CD14-positive monocyte (primary cell): ENCODE data around the gene FBXW2. TPM values are rescaled to one million over a fixed set of nuclear protein-coding genes. Genes with fewer than 3 reads are reported as not detected.

Experiments
- DNase-seq, 3 donors: peaks; one replicate each; pipeline ENCODE4 v3.0.0-alpha.2; 2011 to 2022
- H2AFZ ChIP-seq: 2 replicates; pipeline ENCODE4 v1.6.0; 2012; ENCODE audit warnings: mild to moderate bottlenecking, low read depth, low read length, inconsistent platforms; ENCODE audit not compliant: insufficient read depth, poor library complexity, severe bottlenecking
- H3K27ac ChIP-seq, 2 donors: 1 replicate in 1 of 2; 2 replicates in 1 of 2; pipeline ENCODE4 v1.5.1; 2012 to 2013; ENCODE audit warnings: low read length in 2 of 2, control low read depth in 1 of 2, inconsistent platforms in 1 of 2, low read depth in 1 of 2, mild to moderate bottlenecking in 1 of 2
- H3K27me3 ChIP-seq, 2 donors: one replicate each; pipeline versions ENCODE4 v1.6.0 to v1.6.1; 2011 to 2013; ENCODE audit warnings: low read length in 2 of 2; ENCODE audit not compliant: control insufficient read depth in 2 of 2, insufficient read depth in 2 of 2
- H3K36me3 ChIP-seq, 2 donors: replicated peaks in 1 of 2; 1 replicate in 1 of 2; 2 replicates in 1 of 2; pipeline versions ENCODE4 v1.5.1 to v1.6.1; 2012 to 2013; ENCODE audit warnings: low read length in 2 of 2, control low read depth in 1 of 2, inconsistent platforms in 1 of 2, mild to moderate bottlenecking in 1 of 2; ENCODE audit not compliant: insufficient read depth in 2 of 2, control insufficient read depth in 1 of 2
- H3K4me1 ChIP-seq, 2 donors: 1 replicate in 1 of 2; 2 replicates in 1 of 2; pipeline versions ENCODE4 v1.5.1 to v1.6.1; 2012 to 2013; ENCODE audit warnings: low read length in 2 of 2, control low read depth in 1 of 2, inconsistent platforms in 1 of 2, mild to moderate bottlenecking in 1 of 2, moderate library complexity in 1 of 2; ENCODE audit not compliant: insufficient read depth in 2 of 2, control insufficient read depth in 1 of 2
- H3K4me2 ChIP-seq: replicated peaks from 2 replicates; pipeline ENCODE3; 2012; ENCODE audit warnings: low read length, moderate library complexity, mild to moderate bottlenecking; ENCODE audit not compliant: poor library complexity, severe bottlenecking; ENCODE audit errors: extremely low read depth
- H3K4me3 ChIP-seq, 3 experiments: fragments of 200-600 bp in 1 of 3; sonication (generic) in 1 of 3; replicated peaks in 1 of 3; 1 replicate in 2 of 3; 2 replicates in 1 of 3; pipeline ENCODE4 v1.5.1; 2011 to 2013; ENCODE audit warnings: low read length in 3 of 3, mild to moderate bottlenecking in 3 of 3, control low read depth in 2 of 3, low read depth in 2 of 3, inconsistent platforms in 1 of 3, moderate library complexity in 1 of 3
- H3K79me2 ChIP-seq: 2 replicates; pipeline ENCODE4 v1.6.0; 2012; ENCODE audit warnings: mild to moderate bottlenecking, control low read depth, inconsistent platforms, low read length, moderate library complexity; ENCODE audit not compliant: insufficient read depth
- H3K9ac ChIP-seq: 2 replicates; pipeline ENCODE4 v1.6.0; 2017; ENCODE audit warnings: low read length, mild to moderate bottlenecking; ENCODE audit not compliant: insufficient read depth, poor library complexity, severe bottlenecking
- H3K9me3 ChIP-seq, 2 donors: replicated peaks in 1 of 2; 1 replicate in 1 of 2; 2 replicates in 1 of 2; pipeline versions ENCODE4 v1.5.1 to v1.6.1; 2012 to 2013; ENCODE audit warnings: low read length in 2 of 2, control low read depth in 1 of 2; ENCODE audit not compliant: control insufficient read depth in 1 of 2, insufficient read depth in 1 of 2
- H4K20me1 ChIP-seq: 2 replicates; pipeline ENCODE4 v1.6.0; 2012; ENCODE audit warnings: mild to moderate bottlenecking, low read length, control low read depth, moderate library complexity; ENCODE audit not compliant: insufficient read depth
- H3K27ac Mint-ChIP-seq, 7 donors: one replicate each; pipeline ENCODE4 v1.8.0; 2020; ENCODE audit warnings: mild to moderate bottlenecking in 7 of 7, mixed read lengths in 7 of 7, moderate library complexity in 6 of 7, inconsistent platforms in 2 of 7
- H3K27me3 Mint-ChIP-seq, 3 donors: one replicate each; pipeline ENCODE4 v1.8.0; 2021 to 2022; ENCODE audit warnings: low read depth in 3 of 3, mild to moderate bottlenecking in 3 of 3, mixed read lengths in 3 of 3, moderate library complexity in 3 of 3, inconsistent platforms in 1 of 3
- H3K36me3 Mint-ChIP-seq, 2 donors: one replicate each; pipeline ENCODE4 v1.8.0; 2020; ENCODE audit warnings: mixed read lengths in 2 of 2, inconsistent platforms in 1 of 2, mild to moderate bottlenecking in 1 of 2
- H3K4me1 Mint-ChIP-seq: one replicate; pipeline ENCODE4 v1.8.0; 2020; ENCODE audit warnings: mild to moderate bottlenecking, mixed read lengths
- H3K4me3 Mint-ChIP-seq, 2 donors: one replicate each; pipeline ENCODE4 v1.8.0; 2020; ENCODE audit warnings: mild to moderate bottlenecking in 2 of 2, mixed read lengths in 2 of 2, moderate library complexity in 1 of 2
- H3K9me3 Mint-ChIP-seq, 7 donors: one replicate each; pipeline ENCODE4 v1.8.0; 2020 to 2022; ENCODE audit warnings: mixed read lengths in 7 of 7, mild to moderate bottlenecking in 6 of 7, moderate library complexity in 6 of 7, inconsistent platforms in 2 of 7
- CTCF ChIP-seq: fragments of 200-600 bp; IDR thresholded peaks from one replicate; pipeline ENCODE4 v1.8.0; 2022; ENCODE audit warnings: antibody characterized with exemption, mild to moderate bottlenecking
- WGBS: methylation state at CpG from one replicate; pipeline ENCODE4 v1.1.5; 2013; ENCODE audit warnings: missing lambda C conversion rate; ENCODE audit not compliant: insufficient coverage; 5-methylcytosine and 5-hydroxymethylcytosine counted together
- intact Hi-C, 2 donors: fragments of 100-400 bp; cut with micrococcal nuclease; formaldehyde crosslinking; loops; one replicate each; pipeline versions ENCODE4 v1.15.0 to v1.15.1; 2023
- polyA plus RNA-seq, 3 donors: library from polyadenylated mRNA; depleted of rRNA in 1 of 3; unstranded in 2 of 3; stranded (reverse) in 1 of 3; fragments of 300-500 nt in 2 of 3; fragments of >200 nt in 1 of 3; fragmentation: Illumina TruSeq in 2 of 3; gene quantifications; 1 replicate in 2 of 3; 2 replicates in 1 of 3; pipeline ENCODE4 v1.2.3, GENCODE V29; 2012 to 2021

The FBXW2 gene
- polyA plus RNA-seq, 3 donors: 20.0 to 30.8 (median 28.9) TPM

GRCh38 chr9:120777229-120777628 is 16.0 kb downstream of the FBXW2 start:
- intact Hi-C loops: no loop called here
- Histone ChIP-seq H3K79me2 (peaks cover 36% of the 10 kb centered on the region), H3K4me3 (no peak overlapping the region), H3K36me3 (peaks cover 65 to 92% of the 10 kb centered on the region in 2 donors), H3K4me1 (no peaks in the 10 kb centered on the region), H4K20me1 (peaks cover 30% of the 10 kb centered on the region), H3K27ac (no peak overlapping the region), H3K27me3 (no peaks in the 10 kb centered on the region), H3K9ac (no peak overlapping the region), H2AFZ (no peak overlapping the region), H3K4me2 (no peak overlapping the region), H3K9me3 (no peaks in the 10 kb centered on the region)
- no peak for DNase-seq
- TF ChIP-seq CTCF: no peak
- Mint-ChIP-seq H3K36me3 (peaks cover 59 to 87% of the 10 kb centered on the region in 2 donors), H3K27ac (no peak overlapping the region), H3K9me3 (no peaks in the 10 kb centered on the region), H3K4me1 (no peaks in the 10 kb centered on the region), H3K4me3 (no peak overlapping the region), H3K27me3 (no peaks in the 10 kb centered on the region)
- 100% methylated on average over 3 of the region's 5 CpGs for WGBS

GRCh38 chr9:120776788-120777187 is 16.4 kb downstream of the FBXW2 start:
- no peaks in the 10 kb centered on the region for H3K27me3 ChIP-seq
- H3K4me1 ChIP-seq: no peaks in the 10 kb centered on the region
- no peak overlapping the region for H3K9ac ChIP-seq
- no peaks in the 10 kb centered on the region for H3K4me1 Mint-ChIP-seq
- no peaks in the 10 kb centered on the region for H3K9me3 ChIP-seq
- H4K20me1 ChIP-seq: peaks cover 27% of the 10 kb centered on the region
- peak overlapping the region in 1 of 7 donors; percentile 71 for H3K27ac Mint-ChIP-seq
- H3K36me3 Mint-ChIP-seq: peaks cover 59 to 89% of the 10 kb centered on the region in 2 donors
- H3K4me2 ChIP-seq: no peak overlapping the region
- intact Hi-C loops: no loop called here
- H3K4me3 ChIP-seq: no peak overlapping the region
- DNase-seq: no peak
- no peaks in the 10 kb centered on the region for H3K9me3 Mint-ChIP-seq
- no peak for TF ChIP-seq CTCF
- peaks cover 32% of the 10 kb centered on the region for H3K79me2 ChIP-seq
- H2AFZ ChIP-seq: no peak overlapping the region
- H3K27me3 Mint-ChIP-seq: no peaks in the 10 kb centered on the region
- peak overlapping the region in 1 of 2 donors; percentile 14 for H3K27ac ChIP-seq
- WGBS: 100% methylated on average over 1 of the region's 1 CpG
- no peak overlapping the region for H3K4me3 Mint-ChIP-seq
- peaks cover 65 to 96% of the 10 kb centered on the region in 2 donors for H3K36me3 ChIP-seq
